HepG2 (cell line): ENCODE data around the gene PDE8B. TPM values are rescaled to one million over a fixed set of nuclear protein-coding genes. Genes with fewer than 3 reads are reported as not detected.

Experiments used
- ATAC-seq: fragments of 200-7000 bp; cut with Tn5 transposase; 3 replicates; pipeline ENCODE4 v1.9.1; 2020; ENCODE audit warnings: mild to moderate bottlenecking, moderate library complexity
- BruUV-seq: library from RNA; stranded (reverse); fragments of 400-500 nt; replicated peaks from 2 replicates; lab custom pipeline; 2021; lab: Mats Ljungman, UMichigan
- CTCF ChIA-PET: fragments of 300-600 bp; formaldehyde crosslinking; extraction: SDS; loops from one replicate; lab custom pipeline; 2021; ENCODE audit warnings: low total read pairs, inconsistent platforms, low intra/inter-chr PET ratio; lab: Yijun Ruan, JAX
- POLR2A ChIA-PET: fragments of 350-600 bp; sonication (Branson Sonifier 250); formaldehyde crosslinking; loops from one replicate; lab custom pipeline; 2020; ENCODE audit warnings: antibody characterized with exemption, inconsistent platforms; lab: Yijun Ruan, JAX
- DNase-seq: peaks from one replicate; pipeline ENCODE4 v3.0.0-alpha.2; 2015; ENCODE audit warnings: low spot score
- FAIRE-seq: peaks from 3 replicates; lab custom pipeline; 2011; peaks lifted over from hg19 to GRCh38; lab: Jason Lieb, UNC
- H2AFZ ChIP-seq: one replicate; pipeline ENCODE4 v1.6.1; 2011; ENCODE audit warnings: low read length, inconsistent platforms
- H3K27ac ChIP-seq: fragments of 300-600 bp; 3 replicates; pipeline ENCODE4 v1.8.0; 2011; ENCODE audit warnings: mixed run types, mild to moderate bottlenecking, mixed read lengths, low read length, inconsistent platforms; ENCODE audit not compliant: insufficient read depth; ENCODE audit errors: extremely low read length
- H3K27me3 ChIP-seq, 2 experiments: fragments of 200-600 bp in 1 of 2; 2 replicates in 1 of 2; 3 replicates in 1 of 2; pipeline versions ENCODE4 v1.6.0 to v1.8.0; 2011; ENCODE audit warnings: low read length in 2 of 2, mild to moderate bottlenecking in 2 of 2, moderate library complexity in 2 of 2, inconsistent platforms in 1 of 2; ENCODE audit not compliant: insufficient read depth in 2 of 2, control insufficient read depth in 1 of 2
- H3K36me3 ChIP-seq, 2 experiments: fragments of 200-600 bp in 1 of 2; replicated peaks in 1 of 2; 2 replicates in 1 of 2; 3 replicates in 1 of 2; pipeline versions ENCODE4 v1.5.1 to v1.8.0; 2011; ENCODE audit warnings: low read length in 2 of 2, inconsistent platforms in 1 of 2; ENCODE audit not compliant: insufficient read depth in 2 of 2, control insufficient read depth in 1 of 2
- H3K4me1 ChIP-seq: 2 replicates; pipeline ENCODE4 v1.5.1; 2012; ENCODE audit warnings: low read length, inconsistent platforms; ENCODE audit not compliant: insufficient read depth
- H3K4me2 ChIP-seq: 2 replicates; pipeline ENCODE4 v1.6.0; 2011; ENCODE audit warnings: low read depth, low read length, inconsistent platforms
- H3K4me3 ChIP-seq, 3 experiments: fragments of 200-600 bp in 1 of 3; sonication (generic), shearing (Covaris generic) in 1 of 3; replicated peaks in 1 of 3; 2 replicates each; pipeline ENCODE4 v1.5.1; 2011 to 2016; ENCODE audit warnings: low read length in 3 of 3, inconsistent platforms in 2 of 3, low read depth in 2 of 3, mild to moderate bottlenecking in 2 of 3, control low read depth in 1 of 3, mixed read lengths in 1 of 3; ENCODE audit not compliant: insufficient read depth in 1 of 3
- H3K79me2 ChIP-seq: one replicate; pipeline ENCODE4 v1.6.1; 2011; ENCODE audit warnings: low read length, inconsistent platforms; ENCODE audit not compliant: insufficient read depth
- H3K9ac ChIP-seq: 2 replicates; pipeline ENCODE4 v1.6.0; 2011; ENCODE audit warnings: mild to moderate bottlenecking, low read depth, low read length, inconsistent platforms; ENCODE audit not compliant: insufficient read depth
- H3K9me3 ChIP-seq: 2 replicates; pipeline ENCODE4 v1.5.1; 2012; ENCODE audit warnings: mild to moderate bottlenecking, low read length
- H4K20me1 ChIP-seq: 2 replicates; pipeline ENCODE4 v1.6.0; 2011; ENCODE audit warnings: inconsistent platforms, mild to moderate bottlenecking, low read length, moderate library complexity; ENCODE audit not compliant: insufficient read depth
- CHCHD3 ChIP-seq: sonication (generic); formaldehyde crosslinking; IDR thresholded peaks from 2 replicates; pipeline ENCODE4 v1.8.0; 2022; ENCODE audit warnings: mild to moderate bottlenecking, missing genetic modification reagents, moderate library complexity
- KDM5A ChIP-seq: fragments of 200-600 bp; sonication (generic); IDR thresholded peaks from 2 replicates; pipeline ENCODE4 v1.7.0; 2018; ENCODE audit warnings: antibody characterized with exemption, mild to moderate bottlenecking, low read length, borderline replicate concordance
- KMT2B ChIP-seq: IDR thresholded peaks from 2 replicates; pipeline ENCODE4 v1.6.1; 2016; ENCODE audit warnings: missing genetic modification reagents, missing compliant biosample characterization
- RBM39 ChIP-seq: fragments of 200-400 bp; formaldehyde crosslinking; IDR thresholded peaks from one replicate; pipeline ENCODE4 v1.6.1; 2018; ENCODE audit warnings: antibody characterized with exemption, mild to moderate bottlenecking, low read depth, low read length; ENCODE audit not compliant: poor library complexity, severe bottlenecking
- ZBTB1 ChIP-seq: sonication (generic); formaldehyde crosslinking; IDR thresholded peaks from 2 replicates; pipeline ENCODE4 v1.4.0; 2020; ENCODE audit warnings: missing genetic modification reagents, borderline replicate concordance
- ZNF460 ChIP-seq: sonication (generic); formaldehyde crosslinking; IDR thresholded peaks from 2 replicates; pipeline ENCODE4 v1.5.1; 2020; ENCODE audit warnings: missing genetic modification reagents, mild to moderate bottlenecking, borderline replicate concordance
- ZNF569 ChIP-seq: sonication (generic); formaldehyde crosslinking; IDR thresholded peaks from 2 replicates; pipeline ENCODE4 v1.5.0; 2020; ENCODE audit warnings: mild to moderate bottlenecking, missing genetic modification reagents, moderate library complexity, borderline replicate concordance
- WGBS: methylation state at CpG from one replicate; pipeline ENCODE4 v1.1.6; 2017; ENCODE audit warnings: low lambda C conversion rate; 5-methylcytosine and 5-hydroxymethylcytosine counted together
- in situ Hi-C: cut with HindIII; loops from 2 replicates; pipeline ENCODE4 v1.10.0; 2017; ENCODE audit warnings: low pct_unique_long_range_greater_than_20kb; ENCODE audit not compliant: extremely low pct_ligation_motif_present
- intact Hi-C: fragments of 100-400 bp; cut with micrococcal nuclease; formaldehyde crosslinking; loops from one replicate; pipeline ENCODE4 v1.10.0; 2022; ENCODE audit not compliant: unreplicated experiment
- polyA plus RNA-seq, 8 experiments: library from polyadenylated mRNA; depleted of rRNA in 3 of 8; stranded (reverse) in 7 of 8; unstranded in 1 of 8; fragments of >200 nt; fragmentation: Illumina TruSeq in 4 of 8; extraction: Trizol in 4 of 8; gene quantifications; 2 replicates each; pipeline versions ENCODE4 v1.2.1 to v1.2.3, GENCODE V29; 2011 to 2016; ENCODE audit warnings: low read depth in 4 of 8, missing spikeins in 1 of 8, mixed read lengths in 1 of 8; ENCODE audit not compliant: insufficient read depth in 1 of 8
- total RNA-seq, 5 experiments: library from RNA; depleted of rRNA; stranded (reverse); fragments of >200 nt; fragmentation: Illumina TruSeq; extraction: Trizol; gene quantifications; 2 replicates each; pipeline ENCODE4 v1.2.3, GENCODE V29; 2016; ENCODE audit warnings: low read depth in 1 of 5
- TF ChIP-seq, protein P1 (sequence below): sonication (generic); formaldehyde crosslinking; IDR thresholded peaks from 2 replicates; pipeline ENCODE4 v1.5.0; 2020; ENCODE audit warnings: missing genetic modification reagents

The PDE8B gene
- total and polyA plus RNA-seq, 2 of the 13 experiments (the other 11 are each of a cell fraction or from before 2014, with no cell fraction given) = 0.07 TPM; not detected in 1

DNA sequence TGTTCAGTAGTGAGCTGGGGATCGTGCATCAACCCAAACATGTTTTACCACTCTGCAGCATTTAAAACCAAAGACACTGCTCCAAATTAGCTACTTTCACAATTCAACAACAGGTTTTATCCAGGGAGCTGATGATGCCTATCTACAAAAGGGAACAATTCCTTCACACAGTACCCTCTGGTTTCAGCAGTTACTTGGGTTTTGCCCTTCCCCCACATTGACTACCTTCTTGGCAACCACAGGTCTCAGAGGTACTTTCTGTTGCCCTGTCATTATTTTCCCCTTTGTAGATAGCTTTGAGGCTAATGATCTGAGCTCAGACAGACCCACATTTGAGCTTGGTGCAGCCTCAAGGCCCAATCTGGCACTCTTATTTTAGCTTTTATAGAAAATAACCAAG lies 185.5 kb downstream of the PDE8B start:
- Histone ChIP-seq H3K4me1 (peaks cover 33% of the 10 kb centered on the region), H4K20me1 (no peaks in the 10 kb centered on the region), H3K27me3 (peaks cover 0 to 13% of the 10 kb centered on the region in 2 experiments; a peak in 2 of 5 replicates), H3K9ac (no peak overlapping the region), H3K4me2 (no peak overlapping the region), H2AFZ (no peak overlapping the region), H3K9me3 (no peaks in the 10 kb centered on the region), H3K79me2 (no peaks in the 10 kb centered on the region), H3K27ac (no peak overlapping the region), H3K4me3 (no peak overlapping the region)
- no TSS peak for BruUV-seq
- intact Hi-C loops (no loop called here), in situ Hi-C loops (no loop called here)
- DNase-seq (no peak), FAIRE-seq (no peak), ATAC-seq (no peak)
- ChIA-PET POLR2A (no interaction called here), CTCF (no interaction called here)
- 75% methylated on average over 1 of the region's 1 CpG for WGBS
- no peak for TF ChIP-seq RBM39
- TF ChIP-seq KDM5A = no peak
- TF ChIP-seq KMT2B (CRISPR knock-in tag) = no peak
- TF ChIP-seq, protein P1, sequence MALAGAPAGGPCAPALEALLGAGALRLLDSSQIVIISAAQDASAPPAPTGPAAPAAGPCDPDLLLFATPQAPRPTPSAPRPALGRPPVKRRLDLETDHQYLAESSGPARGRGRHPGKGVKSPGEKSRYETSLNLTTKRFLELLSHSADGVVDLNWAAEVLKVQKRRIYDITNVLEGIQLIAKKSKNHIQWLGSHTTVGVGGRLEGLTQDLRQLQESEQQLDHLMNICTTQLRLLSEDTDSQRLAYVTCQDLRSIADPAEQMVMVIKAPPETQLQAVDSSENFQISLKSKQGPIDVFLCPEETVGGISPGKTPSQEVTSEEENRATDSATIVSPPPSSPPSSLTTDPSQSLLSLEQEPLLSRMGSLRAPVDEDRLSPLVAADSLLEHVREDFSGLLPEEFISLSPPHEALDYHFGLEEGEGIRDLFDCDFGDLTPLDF (CRISPR knock-in tag) = no peak
- TF ChIP-seq CHCHD3 = no peak
- no peak for TF ChIP-seq ZBTB1
- TF ChIP-seq ZNF569 (CRISPR knock-in tag) = no peak
- TF ChIP-seq ZNF460 (CRISPR knock-in tag) = no peak
- TF ChIP-seq, all 625 proteins: peak for 0
- H3K36me3 ChIP-seq = no peaks in the 10 kb centered on the region
